ENCODE results near the gene RTL1.

DNA sequence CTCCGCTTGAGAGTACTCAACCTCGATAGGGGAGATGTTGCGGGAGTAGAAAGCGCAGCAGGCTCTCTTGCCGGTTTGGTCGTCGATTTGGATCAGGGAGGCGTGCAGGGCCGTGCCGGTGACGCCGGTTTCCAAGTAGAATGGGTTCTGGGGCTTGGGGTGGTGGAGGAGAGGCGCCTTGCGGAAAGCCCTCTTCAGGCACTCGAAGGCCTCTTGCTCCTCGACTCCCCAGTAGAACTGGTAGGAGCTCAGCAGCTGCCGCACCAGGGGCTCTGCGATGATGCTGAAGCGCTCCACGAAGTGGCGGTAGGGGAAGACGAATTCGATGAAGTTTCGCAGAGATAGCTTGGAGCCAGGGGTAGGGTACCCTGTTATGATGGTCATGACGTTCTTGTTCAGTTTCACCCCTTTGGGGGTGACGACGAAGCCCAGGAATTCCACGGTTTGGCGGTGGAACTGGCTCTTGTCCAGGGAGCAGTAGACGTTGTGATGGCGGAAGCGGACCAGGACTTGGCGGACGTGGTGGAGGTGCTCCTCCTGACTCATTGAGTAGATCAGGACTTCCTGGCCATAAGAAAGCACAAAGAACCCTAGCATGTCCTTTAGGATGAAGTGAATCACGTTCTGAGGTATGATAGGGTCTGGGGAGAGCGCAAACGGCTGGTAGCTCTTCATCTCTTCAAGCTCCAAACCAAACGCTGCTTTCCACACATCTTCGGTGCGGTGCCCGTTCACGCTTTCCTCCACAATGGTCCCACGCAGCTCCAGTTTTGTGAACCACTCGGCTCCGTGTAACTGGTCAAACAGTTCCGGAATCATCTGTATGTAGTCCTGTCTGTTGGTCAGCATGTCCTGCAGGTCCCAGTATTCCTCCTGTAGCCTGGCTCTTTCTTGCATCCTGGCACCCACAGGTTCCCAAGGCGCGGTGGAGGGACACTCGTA is 21.2 kb downstream of the RTL1 start:
- TF ChIP-seq POLR2A (IDR thresholded peaks at IDR 0.05) = no peak
- TF ChIP-seq, protein P1, sequence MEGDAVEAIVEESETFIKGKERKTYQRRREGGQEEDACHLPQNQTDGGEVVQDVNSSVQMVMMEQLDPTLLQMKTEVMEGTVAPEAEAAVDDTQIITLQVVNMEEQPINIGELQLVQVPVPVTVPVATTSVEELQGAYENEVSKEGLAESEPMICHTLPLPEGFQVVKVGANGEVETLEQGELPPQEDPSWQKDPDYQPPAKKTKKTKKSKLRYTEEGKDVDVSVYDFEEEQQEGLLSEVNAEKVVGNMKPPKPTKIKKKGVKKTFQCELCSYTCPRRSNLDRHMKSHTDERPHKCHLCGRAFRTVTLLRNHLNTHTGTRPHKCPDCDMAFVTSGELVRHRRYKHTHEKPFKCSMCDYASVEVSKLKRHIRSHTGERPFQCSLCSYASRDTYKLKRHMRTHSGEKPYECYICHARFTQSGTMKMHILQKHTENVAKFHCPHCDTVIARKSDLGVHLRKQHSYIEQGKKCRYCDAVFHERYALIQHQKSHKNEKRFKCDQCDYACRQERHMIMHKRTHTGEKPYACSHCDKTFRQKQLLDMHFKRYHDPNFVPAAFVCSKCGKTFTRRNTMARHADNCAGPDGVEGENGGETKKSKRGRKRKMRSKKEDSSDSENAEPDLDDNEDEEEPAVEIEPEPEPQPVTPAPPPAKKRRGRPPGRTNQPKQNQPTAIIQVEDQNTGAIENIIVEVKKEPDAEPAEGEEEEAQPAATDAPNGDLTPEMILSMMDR (IDR thresholded peaks at IDR 0.05) = no peak

All from stomach (tissue), 4 donors.